D721Med (cell line): ENCODE data around the gene XG.
"Not testable (repeated sequence)": the region's sequence is repeated elsewhere in the genome, so short reads cannot be mapped to it uniquely, and the experiment has no call there.

Experiments
- DNase-seq: peaks from one replicate; pipeline ENCODE4 v3.0.0; 2011; ENCODE audit warnings: low spot score; ENCODE audit not compliant: insufficient read length
- FAIRE-seq: peaks from 2 replicates; lab custom pipeline; 2011; peaks lifted over from hg19 to GRCh38; lab: Jason Lieb, UNC
- CTCF ChIP-seq: IDR thresholded peaks from 2 replicates; pipeline ENCODE4 v1.5.1; 2012; ENCODE audit warnings: mild to moderate bottlenecking, control low read depth; ENCODE audit not compliant: insufficient read depth; ENCODE audit errors: missing control alignments

XG gene

GRCh38 chrX:2774057-2774456 lies 22.2 kb downstream of the XG start:
- FAIRE-seq: no peak
- TF ChIP-seq CTCF: no peak
- no peak for DNase-seq

GRCh38 chrX:2774776-2775175 lies 22.9 kb downstream of the XG start:
- DNase-seq (no peak), FAIRE-seq (no peak)
- no peak for TF ChIP-seq CTCF

- not testable (repeated sequence) for FAIRE-seq, DNase-seq
Measured at GRCh38 chrX:2780472-2781225, 28.8 kb downstream of the XG start.

DNA sequence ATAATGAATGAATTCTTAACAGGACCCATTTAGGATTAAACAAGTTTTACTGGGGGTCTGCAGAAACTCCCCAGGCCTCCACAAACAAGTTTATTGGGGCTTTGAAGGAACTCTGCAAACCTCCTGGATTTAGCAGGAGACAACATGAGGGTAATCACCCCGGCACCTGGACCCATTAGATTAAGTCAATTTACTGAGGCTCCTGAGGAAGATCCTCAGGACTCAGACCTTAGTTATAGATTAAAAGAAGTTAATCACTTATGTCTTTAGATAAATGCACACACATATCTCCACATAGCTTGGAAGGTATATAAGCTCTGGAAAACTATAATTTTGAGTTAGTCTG lies 29.4 kb downstream of the XG start:
- DNase-seq (no peak), FAIRE-seq (no peak)
- no peak for TF ChIP-seq CTCF

- no peak for TF ChIP-seq CTCF
- FAIRE-seq (no peak), DNase-seq (no peak)
Measured at GRCh38 chrX:2781698-2782097, 29.9 kb downstream of the XG start.

- FAIRE-seq (no peak), DNase-seq (no peak)
Measured at GRCh38 chrX:2782171-2782570, 30.3 kb downstream of the XG start.

DNA sequence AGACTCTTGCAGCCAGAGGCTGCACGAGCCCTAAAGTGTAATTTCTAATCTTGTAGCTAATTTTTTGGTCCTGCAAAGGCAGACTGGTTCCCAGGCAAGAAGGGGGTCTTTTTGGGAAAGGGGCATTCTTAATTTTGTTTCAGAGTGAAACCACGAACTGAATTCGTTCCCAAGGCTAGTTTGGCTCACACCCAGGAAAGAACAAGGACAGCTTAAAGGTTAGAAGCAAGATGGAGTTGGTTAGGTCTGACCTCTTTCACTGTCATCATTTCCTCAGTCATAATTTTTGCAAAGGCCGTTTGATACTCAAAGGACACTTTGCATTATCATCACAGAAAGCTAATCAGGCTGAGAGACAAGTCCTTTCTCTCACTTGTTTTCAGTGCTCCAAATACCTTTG lies 30.9 kb downstream of the XG start:
- FAIRE-seq (no peak), DNase-seq (no peak)
- no peak for TF ChIP-seq CTCF

More at GRCh38 chrX:2782171-2782570, 30.3 kb downstream of the XG start:
- no peak for TF ChIP-seq CTCF
